AG09319 (cell line): ENCODE measurements around the gene ZBTB4.

Experiments used
- DNase-seq: peaks from one replicate; pipeline ENCODE4 v3.0.0-alpha.2; 2010; ENCODE audit warnings: low read depth; ENCODE audit errors: extremely low read depth
- TF ChIP-seq, protein P1 (sequence below): IDR thresholded peaks from 2 replicates; pipeline ENCODE4 v1.5.1; 2011; ENCODE audit warnings: low read depth, mild to moderate bottlenecking, inconsistent platforms, low read length, moderate library complexity

The ZBTB4 gene

DNA sequence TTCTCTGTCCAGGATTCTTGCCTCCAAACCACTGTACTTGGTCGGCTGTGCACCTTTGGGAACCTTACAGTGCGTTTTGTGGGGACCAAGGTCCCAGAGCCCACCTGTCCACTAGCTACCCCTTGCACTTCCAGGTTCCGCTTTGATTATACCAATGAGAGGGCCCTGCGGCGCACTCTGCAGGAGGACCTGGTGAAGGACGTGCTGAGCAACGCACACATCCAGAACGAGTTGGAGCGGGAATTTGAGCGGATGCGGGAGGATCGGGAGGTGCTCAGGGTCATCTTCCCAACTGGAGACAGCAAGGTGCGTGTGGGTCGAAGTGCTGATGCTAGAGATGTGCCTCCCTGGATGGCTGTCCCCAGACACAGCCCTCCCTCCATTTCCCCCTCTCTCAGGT, 23.6 kb upstream of the ZBTB4 start:
- no peak for DNase-seq
- TF ChIP-seq, protein P1, sequence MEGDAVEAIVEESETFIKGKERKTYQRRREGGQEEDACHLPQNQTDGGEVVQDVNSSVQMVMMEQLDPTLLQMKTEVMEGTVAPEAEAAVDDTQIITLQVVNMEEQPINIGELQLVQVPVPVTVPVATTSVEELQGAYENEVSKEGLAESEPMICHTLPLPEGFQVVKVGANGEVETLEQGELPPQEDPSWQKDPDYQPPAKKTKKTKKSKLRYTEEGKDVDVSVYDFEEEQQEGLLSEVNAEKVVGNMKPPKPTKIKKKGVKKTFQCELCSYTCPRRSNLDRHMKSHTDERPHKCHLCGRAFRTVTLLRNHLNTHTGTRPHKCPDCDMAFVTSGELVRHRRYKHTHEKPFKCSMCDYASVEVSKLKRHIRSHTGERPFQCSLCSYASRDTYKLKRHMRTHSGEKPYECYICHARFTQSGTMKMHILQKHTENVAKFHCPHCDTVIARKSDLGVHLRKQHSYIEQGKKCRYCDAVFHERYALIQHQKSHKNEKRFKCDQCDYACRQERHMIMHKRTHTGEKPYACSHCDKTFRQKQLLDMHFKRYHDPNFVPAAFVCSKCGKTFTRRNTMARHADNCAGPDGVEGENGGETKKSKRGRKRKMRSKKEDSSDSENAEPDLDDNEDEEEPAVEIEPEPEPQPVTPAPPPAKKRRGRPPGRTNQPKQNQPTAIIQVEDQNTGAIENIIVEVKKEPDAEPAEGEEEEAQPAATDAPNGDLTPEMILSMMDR: no peak

DNA sequence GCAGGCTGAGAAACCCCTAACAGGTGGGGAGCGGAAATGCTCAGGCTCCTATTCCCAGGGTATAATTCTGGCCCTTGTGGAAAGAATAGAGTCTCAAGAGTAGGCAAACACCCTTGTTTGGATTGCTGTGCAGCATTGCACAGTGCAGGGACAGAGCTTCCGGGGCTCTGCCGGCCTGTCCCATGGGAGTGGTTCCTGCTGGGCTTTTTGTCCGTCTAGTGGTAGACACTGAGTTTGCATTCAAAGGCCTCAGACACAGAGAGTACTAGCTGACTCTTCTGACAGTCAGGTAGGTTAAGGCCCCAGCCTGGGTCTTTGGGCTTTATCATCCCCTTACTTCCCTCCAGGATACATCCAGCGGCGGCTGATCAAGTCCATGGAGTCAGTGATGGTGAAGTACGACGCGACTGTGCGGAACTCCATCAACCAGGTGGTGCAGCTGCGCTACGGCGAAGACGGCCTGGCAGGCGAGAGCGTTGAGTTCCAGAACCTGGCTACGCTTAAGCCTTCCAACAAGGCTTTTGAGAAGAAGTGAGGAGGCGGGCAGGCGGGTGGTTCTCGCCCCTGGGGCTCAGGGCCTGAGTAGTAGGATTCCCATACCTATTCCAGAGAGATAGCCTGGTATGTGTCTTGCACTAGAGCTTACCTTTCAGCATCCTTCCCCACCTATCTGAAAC, 22.9 kb upstream of the ZBTB4 start:
- TF ChIP-seq, protein P1: no peak
- no peak for DNase-seq

DNA sequence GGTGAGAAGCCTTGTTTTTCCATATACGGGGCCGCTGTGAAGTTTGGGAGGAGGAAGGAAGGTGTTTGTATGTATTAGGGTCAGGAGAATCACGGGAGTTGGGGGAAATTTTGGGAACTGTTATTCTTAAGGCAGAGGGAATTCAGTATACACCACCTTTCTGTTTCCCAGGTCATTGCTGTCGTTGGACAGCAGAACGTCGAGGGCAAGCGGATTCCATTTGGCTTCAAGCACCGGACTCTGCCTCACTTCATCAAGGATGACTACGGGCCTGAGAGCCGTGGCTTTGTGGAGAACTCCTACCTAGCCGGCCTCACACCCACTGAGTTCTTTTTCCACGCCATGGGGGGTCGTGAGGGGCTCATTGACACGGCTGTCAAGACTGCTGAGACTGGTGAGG, 22.3 kb upstream of the ZBTB4 start:
- DNase-seq: no peak
- TF ChIP-seq, protein P1: no peak

DNA sequence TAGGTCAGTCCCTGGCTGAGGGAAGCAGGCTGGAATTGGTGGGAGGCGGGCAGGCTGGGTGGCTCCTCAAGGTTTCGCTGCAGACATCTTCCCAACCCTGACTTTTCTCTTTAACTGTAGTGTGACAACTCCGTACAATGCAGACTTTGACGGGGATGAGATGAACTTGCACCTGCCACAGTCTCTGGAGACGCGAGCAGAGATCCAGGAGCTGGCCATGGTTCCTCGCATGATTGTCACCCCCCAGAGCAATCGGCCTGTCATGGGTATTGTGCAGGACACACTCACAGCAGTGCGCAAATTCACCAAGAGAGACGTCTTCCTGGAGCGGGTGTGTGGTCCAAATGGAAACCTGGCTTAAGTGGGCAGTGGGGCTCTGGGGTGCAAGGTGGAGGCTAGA, 19.7 kb upstream of the ZBTB4 start:
- DNase-seq: no peak
- TF ChIP-seq, protein P1: no peak

DNA sequence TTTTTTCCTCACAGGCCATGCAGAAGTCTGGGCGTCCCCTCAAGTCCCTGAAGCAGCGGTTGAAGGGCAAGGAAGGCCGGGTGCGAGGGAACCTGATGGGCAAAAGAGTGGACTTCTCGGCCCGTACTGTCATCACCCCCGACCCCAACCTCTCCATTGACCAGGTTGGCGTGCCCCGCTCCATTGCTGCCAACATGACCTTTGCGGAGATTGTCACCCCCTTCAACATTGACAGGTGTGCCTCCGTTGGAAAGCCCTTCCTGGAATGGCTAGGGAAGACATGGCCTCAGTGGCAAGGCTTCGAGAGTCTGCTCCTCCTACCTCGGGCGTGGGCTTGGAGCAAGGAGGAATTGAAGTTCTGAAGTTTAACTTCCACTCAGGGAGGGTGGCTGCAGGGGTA, 18.2 kb upstream of the ZBTB4 start:
- DNase-seq: no peak
- TF ChIP-seq, protein P1: no peak

DNA sequence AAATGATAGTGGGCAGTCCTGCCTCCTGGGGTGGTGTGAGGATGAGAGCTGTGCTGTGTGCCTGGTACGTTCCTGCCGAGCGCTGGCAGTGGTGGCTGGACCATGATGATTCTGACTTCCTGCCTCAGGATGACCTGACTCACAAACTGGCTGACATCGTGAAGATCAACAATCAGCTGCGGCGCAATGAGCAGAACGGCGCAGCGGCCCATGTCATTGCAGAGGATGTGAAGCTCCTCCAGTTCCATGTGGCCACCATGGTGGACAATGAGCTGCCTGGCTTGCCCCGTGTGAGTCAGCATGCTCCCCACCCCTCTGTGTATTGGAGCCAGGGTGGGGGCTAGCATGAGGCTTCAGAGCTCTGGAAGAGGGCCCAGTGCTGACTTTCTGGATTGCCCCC, 17.8 kb upstream of the ZBTB4 start:
- TF ChIP-seq, protein P1: no peak
- no peak for DNase-seq

DNA sequence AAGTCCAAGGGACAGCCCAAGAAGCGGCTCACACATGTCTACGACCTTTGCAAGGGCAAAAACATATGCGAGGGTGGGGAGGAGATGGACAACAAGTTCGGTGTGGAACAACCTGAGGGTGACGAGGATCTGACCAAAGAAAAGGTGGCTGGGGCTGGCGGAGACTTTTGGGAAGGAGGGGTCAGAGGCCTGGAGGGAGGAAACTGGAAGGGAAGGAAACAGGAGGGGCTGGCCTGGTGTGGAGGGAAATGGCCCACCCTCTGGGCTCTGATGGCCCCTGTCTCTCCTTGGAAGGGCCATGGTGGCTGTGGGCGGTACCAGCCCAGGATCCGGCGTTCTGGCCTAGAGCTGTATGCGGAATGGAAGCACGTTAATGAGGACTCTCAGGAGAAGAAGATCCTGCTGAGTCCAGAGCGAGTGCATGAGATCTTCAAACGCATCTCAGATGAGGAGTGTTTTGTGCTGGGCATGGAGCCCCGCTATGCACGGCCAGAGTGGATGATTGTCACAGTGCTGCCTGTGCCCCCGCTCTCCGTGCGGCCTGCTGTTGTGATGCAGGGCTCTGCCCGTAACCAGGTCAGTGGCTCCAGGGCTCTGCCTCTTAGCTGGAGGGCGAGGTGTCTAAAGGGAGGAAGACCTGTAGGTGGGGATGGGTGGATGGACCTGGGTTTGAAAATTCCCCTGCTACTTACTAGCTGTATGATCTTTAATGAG, 17.2 kb upstream of the ZBTB4 start:
- DNase-seq: no peak
- TF ChIP-seq, protein P1: no peak
